ENCODE data around the gene SNAI3.

- TF ChIP-seq POLR2AphosphoS5 (IDR thresholded peaks at IDR 0.05) (peak; percentile 92 to 95 (median 94)), CTCF (IDR thresholded peaks at IDR 0.05 in 8 of 11, conservative IDR thresholded peaks at IDR 0.05 in 3 of 11) (peak in 3 of 11 experiments; percentile 5 to 13 (median 11))
Measured at GRCh38 chr16:88706229-88706964, 20.1 kb upstream of the SNAI3 start, which contains the start of the genes CTU2 and RNF166.

Data from spleen (tissue), 7 donors.